ENCODE measurements around the gene EBPL. TPM values are rescaled to one million over a fixed set of nuclear protein-coding genes. Genes with fewer than 3 reads are reported as not detected.

EBPL gene
- total RNA-seq, 4 donors from 2014 or later: 6.7 to 21.6 (median 19.2) TPM

- H3K36me3 ChIP-seq: no peaks in the 10 kb centered on the region
- H3K27me3 ChIP-seq: no peaks in the 10 kb centered on the region
- DNase-seq: no peak
- H3K4me1 ChIP-seq: peaks cover 0 to 5% (median 2%) of the 10 kb centered on the region in 4 donors
- TF ChIP-seq POLR2A (IDR thresholded peaks at IDR 0.05) (no peak), CTCF (IDR thresholded peaks at IDR 0.05) (no peak)
- H3K27ac ChIP-seq: no peak overlapping the region
- no peaks in the 10 kb centered on the region for H3K9me3 ChIP-seq
- H3K4me3 ChIP-seq: no peak overlapping the region
These were observed 3.2 kb upstream of the EBPL start for GRCh38 chr13:49694446-49694845.

- Histone ChIP-seq H3K4me3 (no peak overlapping the region), H3K27ac (no peak overlapping the region), H3K4me1 (peaks cover 0 to 7% (median 2%) of the 10 kb centered on the region in 4 donors), H3K27me3 (no peaks in the 10 kb centered on the region), H3K9me3 (no peaks in the 10 kb centered on the region), H3K36me3 (no peaks in the 10 kb centered on the region)
- DNase-seq: no peak
- TF ChIP-seq CTCF (IDR thresholded peaks at IDR 0.05) (no peak), POLR2A (IDR thresholded peaks at IDR 0.05) (no peak)
These were observed 2.6 kb upstream of the EBPL start for GRCh38 chr13:49693877-49694276.

GRCh38 chr13:49693191-49693733, 2.0 kb upstream of the EBPL start:
- TF ChIP-seq CTCF (IDR thresholded peaks at IDR 0.05): no peak
- Histone ChIP-seq H3K27ac (no peak overlapping the region), H3K4me3 (no peak overlapping the region), H3K4me1 (peaks cover 0 to 7% (median 2%) of the 10 kb centered on the region in 4 donors), H3K27me3 (no peaks in the 10 kb centered on the region), H3K9me3 (no peaks in the 10 kb centered on the region), H3K36me3 (no peaks in the 10 kb centered on the region)
- no peak for DNase-seq

- Histone ChIP-seq H3K9me3 (no peaks in the 10 kb centered on the region), H3K4me3 (peak overlapping the region; percentile 79 to 84 (median 80)), H3K27ac (peak overlapping the region in 2 of 4 donors; percentile 82 to 88), H3K36me3 (no peaks in the 10 kb centered on the region), H3K4me1 (peaks cover 0 to 7% (median 2%) of the 10 kb centered on the region in 4 donors), H3K27me3 (no peaks in the 10 kb centered on the region)
- DNase-seq: no peak
- TF ChIP-seq CTCF (IDR thresholded peaks at IDR 0.05): no peak
- no peak for TF ChIP-seq POLR2A (IDR thresholded peaks at IDR 0.05)
These were observed 922 bp downstream of the EBPL start for GRCh38 chr13:49690133-49690994.

GRCh38 chr13:49683489-49683888, 7.8 kb downstream of the EBPL start:
- no peak for TF ChIP-seq POLR2A (IDR thresholded peaks at IDR 0.05)
- no peak for TF ChIP-seq CTCF (IDR thresholded peaks at IDR 0.05)
- Histone ChIP-seq H3K4me3 (no peak overlapping the region), H3K36me3 (no peaks in the 10 kb centered on the region), H3K27me3 (no peaks in the 10 kb centered on the region), H3K4me1 (no peaks in the 10 kb centered on the region), H3K27ac (no peak overlapping the region), H3K9me3 (no peaks in the 10 kb centered on the region)
- no peak for DNase-seq
